A549 (cell line): ENCODE data around the gene MAGEF1.

Experiments used
- KDM1A ChIP-seq: fragments of 200-600 bp; sonication (generic); IDR thresholded peaks from 2 replicates; pipeline ENCODE4 v1.6.1; 2016; ENCODE audit warnings: low read depth, mild to moderate bottlenecking
- POLR2A ChIP-seq: IDR thresholded peaks from 2 replicates; pipeline ENCODE4 v1.6.1; 2012; ENCODE audit warnings: mild to moderate bottlenecking, low read length

DNA sequence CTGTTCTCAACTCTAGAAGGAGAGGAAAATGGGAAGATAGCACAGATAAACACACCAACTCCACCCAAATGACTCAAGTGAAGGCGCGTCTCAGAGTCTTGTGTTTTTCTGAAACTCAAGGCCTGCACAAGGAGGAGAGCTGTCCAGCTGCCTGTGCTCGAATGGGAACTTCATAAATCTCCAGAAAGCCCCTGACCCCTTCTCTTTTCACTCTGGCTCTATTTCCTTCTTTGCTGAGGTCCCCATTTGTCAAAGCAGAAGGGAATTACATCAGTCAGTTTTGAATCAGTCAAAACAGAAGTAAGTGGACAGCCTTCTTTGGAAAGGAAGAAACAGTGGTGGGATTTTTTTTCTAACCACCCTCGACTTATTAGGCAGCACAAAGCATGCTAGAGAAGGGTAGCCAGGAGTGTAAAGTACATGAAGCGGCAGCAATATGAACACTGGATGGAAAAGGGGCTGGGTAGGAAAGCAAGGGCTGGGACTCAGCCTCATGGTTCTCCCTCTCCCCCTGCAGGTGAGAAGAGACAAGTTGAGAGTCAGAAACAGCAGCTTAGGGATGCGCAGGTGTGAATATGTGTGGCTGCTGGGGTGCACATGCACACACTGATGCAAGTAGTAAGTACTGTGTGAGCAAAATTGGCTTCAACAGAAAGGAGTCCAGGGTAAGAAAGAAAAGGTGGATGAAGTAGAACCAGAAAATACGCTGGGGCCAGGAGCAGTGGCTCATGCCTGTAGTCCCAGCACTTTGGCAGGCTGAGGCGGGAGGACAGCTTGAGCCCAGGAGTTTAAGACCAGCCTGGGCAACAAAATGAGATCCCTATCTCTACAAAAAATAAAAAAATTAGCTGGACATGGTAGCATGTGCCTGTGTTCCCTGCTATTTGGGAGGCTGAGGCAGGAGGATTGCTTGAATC is 36.6 kb upstream of the MAGEF1 start:
- TF ChIP-seq KDM1A (no peak), POLR2A (no peak)
